Thoracic aorta (tissue), 2 donors: ENCODE data around the gene AGAP5. TPM values are rescaled to one million over a fixed set of nuclear protein-coding genes. Genes with fewer than 3 reads are reported as not detected.

Source experiments
- ATAC-seq: fragments of 150-250 bp; one replicate; pipeline ENCODE4 v1.8.0; 2017; ENCODE audit warnings: low read depth; ENCODE audit not compliant: insufficient number of reproducible peaks, low FRiP score
- DNase-seq: peaks from one replicate; pipeline ENCODE4 v3.0.0-alpha.2; 2020; ENCODE audit warnings: low spot score
- H3K27ac ChIP-seq, 2 donors: fragments of 200-600 bp; sonication (generic); 1 replicate in 1 of 2; 2 replicates in 1 of 2; pipeline ENCODE4 v1.5.1; 2016; ENCODE audit warnings: mild to moderate bottlenecking in 2 of 2, moderate library complexity in 2 of 2
- H3K27me3 ChIP-seq: fragments of 200-600 bp; sonication (generic); replicated peaks from 2 replicates; pipeline ENCODE4 v1.6.0; 2016; ENCODE audit warnings: mild to moderate bottlenecking; ENCODE audit not compliant: insufficient read depth
- H3K36me3 ChIP-seq: fragments of 200-600 bp; sonication (generic); one replicate; pipeline ENCODE4 v1.5.1; 2016
- H3K4me1 ChIP-seq, 2 donors: fragments of 200-600 bp; sonication (generic); 1 replicate in 1 of 2; 2 replicates in 1 of 2; pipeline versions ENCODE4 v1.5.1 to v1.6.0; 2016; ENCODE audit warnings: low read depth in 2 of 2, mild to moderate bottlenecking in 1 of 2; ENCODE audit not compliant: control insufficient read depth in 1 of 2
- H3K4me3 ChIP-seq: fragments of 200-600 bp; sonication (generic); 2 replicates; pipeline ENCODE4 v1.5.1; 2016; ENCODE audit warnings: mild to moderate bottlenecking
- H3K9me3 ChIP-seq: fragments of 200-600 bp; sonication (generic); 2 replicates; pipeline ENCODE4 v1.5.1; 2016
- total RNA-seq, 2 donors: library from RNA; depleted of rRNA; stranded (reverse); fragments of >200 nt; gene quantifications; one replicate each; pipeline versions ENCODE4 v1.1.0 to v1.2.3, GENCODE V29; 2016
- TF ChIP-seq, protein P1 (sequence below): fragments of 200-600 bp; sonication (generic); IDR thresholded peaks from one replicate; pipeline ENCODE4 v1.5.1; 2019; ENCODE audit warnings: antibody characterized with exemption

Gene AGAP5
- total RNA-seq, 2 donors from 2014 or later, result 4.5 to 10.9 TPM

DNA sequence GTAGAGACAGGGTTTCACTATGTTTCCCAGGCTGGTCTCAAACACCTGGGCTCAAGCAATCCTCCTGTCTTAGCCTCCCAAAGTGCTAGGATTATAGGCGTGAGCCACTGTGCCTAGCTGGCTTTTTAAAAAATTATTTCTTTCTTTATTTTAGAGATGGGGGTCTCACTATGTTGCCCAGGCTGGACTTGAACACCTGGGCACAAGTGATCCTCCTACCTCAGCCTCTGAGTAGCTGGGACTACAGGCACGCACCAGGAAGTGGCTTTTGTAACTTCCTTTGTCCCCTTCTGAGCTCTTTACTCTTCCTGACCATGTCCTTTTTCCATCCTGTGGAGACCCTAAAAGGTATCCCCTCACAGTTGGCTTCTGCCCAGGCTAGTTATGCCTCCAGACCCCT lies 54.5 kb downstream of the AGAP5 start:
- DNase-seq, result no peak
- H3K36me3 ChIP-seq, result no peaks in the 10 kb centered on the region
- H3K4me1 ChIP-seq, result peaks cover 6 to 42% of the 10 kb centered on the region in 2 donors
- ATAC-seq, result no peak
- H3K27me3 ChIP-seq, result no peaks in the 10 kb centered on the region
- H3K27ac ChIP-seq, result peak overlapping the region; percentile 22 to 29
- H3K9me3 ChIP-seq, result no peaks in the 10 kb centered on the region
- TF ChIP-seq, protein P1, sequence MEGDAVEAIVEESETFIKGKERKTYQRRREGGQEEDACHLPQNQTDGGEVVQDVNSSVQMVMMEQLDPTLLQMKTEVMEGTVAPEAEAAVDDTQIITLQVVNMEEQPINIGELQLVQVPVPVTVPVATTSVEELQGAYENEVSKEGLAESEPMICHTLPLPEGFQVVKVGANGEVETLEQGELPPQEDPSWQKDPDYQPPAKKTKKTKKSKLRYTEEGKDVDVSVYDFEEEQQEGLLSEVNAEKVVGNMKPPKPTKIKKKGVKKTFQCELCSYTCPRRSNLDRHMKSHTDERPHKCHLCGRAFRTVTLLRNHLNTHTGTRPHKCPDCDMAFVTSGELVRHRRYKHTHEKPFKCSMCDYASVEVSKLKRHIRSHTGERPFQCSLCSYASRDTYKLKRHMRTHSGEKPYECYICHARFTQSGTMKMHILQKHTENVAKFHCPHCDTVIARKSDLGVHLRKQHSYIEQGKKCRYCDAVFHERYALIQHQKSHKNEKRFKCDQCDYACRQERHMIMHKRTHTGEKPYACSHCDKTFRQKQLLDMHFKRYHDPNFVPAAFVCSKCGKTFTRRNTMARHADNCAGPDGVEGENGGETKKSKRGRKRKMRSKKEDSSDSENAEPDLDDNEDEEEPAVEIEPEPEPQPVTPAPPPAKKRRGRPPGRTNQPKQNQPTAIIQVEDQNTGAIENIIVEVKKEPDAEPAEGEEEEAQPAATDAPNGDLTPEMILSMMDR, result no peak
- no peak overlapping the region for H3K4me3 ChIP-seq

- H3K4me3 ChIP-seq, result peak within 1 kb of the TSS; percentile 55
- H3K27ac ChIP-seq, result peak within 1 kb of the TSS; percentile 74 to 84
- peak; percentile 43 for ATAC-seq
- DNase-seq, result no peak
- H3K9me3 ChIP-seq, result no peaks in the 10 kb centered on the region
- H3K36me3 ChIP-seq, result no peaks in the 10 kb centered on the region
- TF ChIP-seq, protein P1, result no peak
- no peaks in the 10 kb centered on the region for H3K27me3 ChIP-seq
- peaks cover 5 to 28% of the 10 kb centered on the region in 2 donors for H3K4me1 ChIP-seq
These were observed 56.4 kb downstream of the AGAP5 start, which contains the start of gene MYOZ1 for GRCh38 chr10:73641328-73642060. MYOZ1 (minus strand) TSS chr10:73641474; CDS start chr10:73640017, 1,457 bp downstream.

GRCh38 chr10:73639286-73639685 lies 58.6 kb downstream of the AGAP5 start:
- H3K4me1 ChIP-seq, result peaks cover 5 to 24% of the 10 kb centered on the region in 2 donors
- no peaks in the 10 kb centered on the region for H3K27me3 ChIP-seq
- TF ChIP-seq, protein P1, result no peak
- DNase-seq, result no peak
- H3K9me3 ChIP-seq, result no peaks in the 10 kb centered on the region
- no peak overlapping the region for H3K4me3 ChIP-seq
- no peaks in the 10 kb centered on the region for H3K36me3 ChIP-seq
- no peak overlapping the region for H3K27ac ChIP-seq
- ATAC-seq, result no peak

- TF ChIP-seq, protein P1, result no peak
- H3K36me3 ChIP-seq, result no peaks in the 10 kb centered on the region
- no peaks in the 10 kb centered on the region for H3K27me3 ChIP-seq
- DNase-seq (no peak), ATAC-seq (no peak)
- no peak overlapping the region for H3K4me3 ChIP-seq
- H3K4me1 ChIP-seq, result peaks cover 0 to 8% of the 10 kb centered on the region in 2 donors
- no peak overlapping the region for H3K27ac ChIP-seq
- H3K9me3 ChIP-seq, result no peaks in the 10 kb centered on the region
These were observed 62.1 kb downstream of the AGAP5 start for GRCh38 chr10:73635781-73636180.

DNA sequence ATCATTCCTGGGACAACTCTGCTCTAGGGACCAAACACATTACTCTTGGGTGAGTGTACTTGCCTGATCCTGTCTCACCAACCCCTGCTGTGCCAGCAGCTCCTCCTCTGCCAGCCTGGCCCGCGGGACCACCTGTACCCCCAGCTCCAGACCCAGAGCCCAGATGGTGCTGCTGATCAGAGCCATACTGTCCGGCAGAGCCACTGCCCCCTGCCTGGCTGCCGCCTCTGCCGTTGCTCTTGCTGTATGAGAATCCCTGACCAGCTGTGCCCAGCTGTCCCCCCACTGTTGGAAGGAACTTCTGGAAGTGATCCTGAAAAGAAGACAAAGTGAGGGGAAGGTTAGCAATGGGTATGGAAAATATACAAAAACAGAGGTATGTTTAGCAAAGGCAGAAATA lies 63.5 kb downstream of the AGAP5 start:
- Histone ChIP-seq H3K4me3 (no peak overlapping the region), H3K9me3 (no peaks in the 10 kb centered on the region), H3K27ac (no peak overlapping the region), H3K36me3 (no peaks in the 10 kb centered on the region), H3K27me3 (no peaks in the 10 kb centered on the region), H3K4me1 (no peaks in the 10 kb centered on the region)
- DNase-seq, result no peak
- no peak for ATAC-seq
- TF ChIP-seq, protein P1, result no peak
